Posterior vena cava (tissue), 2 donors: Measurements from ENCODE around the gene TSPYL2. TPM values are rescaled to one million over a fixed set of nuclear protein-coding genes. Genes with fewer than 3 reads are reported as not detected.

ENCODE experiments used
- DNase-seq: peaks from one replicate; pipeline ENCODE4 v3.0.0-alpha.2; 2020; ENCODE audit warnings: low spot score
- intact Hi-C, 2 donors: fragments of 100-400 bp; cut with DNase I; formaldehyde crosslinking; loops; one replicate each; pipeline versions ENCODE4 v1.14.1 to v1.14.2; 2022 to 2023
- long read RNA-seq, 2 donors: library from polyadenylated mRNA; unstranded; transcript quantifications; one replicate each; pipeline ENCODE4 v2.0.0, GENCODE V29; 2020 to 2021
- total RNA-seq, 2 donors: library from RNA; stranded (reverse); fragmentation: NEBNext Ultra II Directional; extraction: Animal tissue kit (Norgen Biotek cat#: 25700); gene quantifications; one replicate each; pipeline ENCODE4 v1.2.1, GENCODE V29; 2021
- donor health status: DM: yes; HTN: yes; CAD: no.
- donor health status: DM: yes; HTN: yes; CAD: no.

Gene TSPYL2
- total RNA-seq: 10 to 100 TPM; 59.3 to 67.9 TPM
- long read RNA-seq, donor 1, transcript TSPYL2-201 (7 exons, 2,815 nt): major isoform, 20 of 46 reads
- long read RNA-seq, donor 1, partial matches to known transcripts: 11 of 46 reads
- long read RNA-seq, donor 1, other reads (novel, unspliced or antisense): 15 of 46 reads
- long read RNA-seq, donor 2, transcript TSPYL2-201 (7 exons, 2,815 nt): major isoform, 18 of 60 reads
- long read RNA-seq, donor 2, partial matches to known transcripts: 35 of 60 reads
- long read RNA-seq, donor 2, other reads (novel, unspliced or antisense): 7 of 60 reads

GRCh38 chrX:53081925-53082772 lies at the start of gene TSPYL2:
Gene TSPYL2, plus strand, starts transcription at chrX:53082367. Its CDS starts 132 bp downstream, at chrX:53082499.
- intact Hi-C loops: no loop called here
- peak; percentile 98 for DNase-seq

GRCh38 chrX:53036149-53036548 lies 46.0 kb upstream of the TSPYL2 start:
- intact Hi-C loops: no loop called here
- no peak for DNase-seq

GRCh38 chrX:53039236-53039635 lies 42.9 kb upstream of the TSPYL2 start:
- no peak for DNase-seq
- intact Hi-C loops: no loop called here

GRCh38 chrX:53044995-53045394 lies 37.2 kb upstream of the TSPYL2 start:
- no peak for DNase-seq
- intact Hi-C loops: no loop called here

GRCh38 chrX:53047228-53047627 lies 34.9 kb upstream of the TSPYL2 start:
- intact Hi-C loops: no loop called here
- no peak for DNase-seq

GRCh38 chrX:53048169-53049126 lies 33.7 kb upstream of the TSPYL2 start, which contains the start of gene GPR173:
Gene GPR173, plus strand, starts transcription at chrX:53048789. Its CDS starts 27,833 bp downstream, at chrX:53076622.
- peak; percentile 82 for DNase-seq
- intact Hi-C loops: no loop called here

GRCh38 chrX:53049127-53049517 lies 33.0 kb upstream of the TSPYL2 start:
- intact Hi-C loops: no loop called here
- DNase-seq: no peak

- DNase-seq: no peak
- intact Hi-C loops: no loop called here
These were observed 31.3 kb upstream of the TSPYL2 start for GRCh38 chrX:53050841-53051240.

GRCh38 chrX:53055244-53055849 lies 26.8 kb upstream of the TSPYL2 start:
- no peak for DNase-seq
- intact Hi-C loops: no loop called here

GRCh38 chrX:53056292-53056691 lies 25.9 kb upstream of the TSPYL2 start:
- intact Hi-C loops: no loop called here
- DNase-seq: no peak

- intact Hi-C loops: no loop called here
These were observed 17.1 kb upstream of the TSPYL2 start for GRCh38 chrX:53065104-53065503.

GRCh38 chrX:53071064-53071463 lies 11.1 kb upstream of the TSPYL2 start:
- intact Hi-C loops: no loop called here

More at GRCh38 chrX:53065104-53065503, 17.1 kb upstream of the TSPYL2 start:
- no peak for DNase-seq

GRCh38 chrX:53071604-53072417 lies 10.4 kb upstream of the TSPYL2 start:
- peak; percentile 85 for DNase-seq
- intact Hi-C loops: no loop called here

More at GRCh38 chrX:53071064-53071463, 11.1 kb upstream of the TSPYL2 start:
- DNase-seq: no peak

- intact Hi-C loops: no loop called here
- DNase-seq: no peak
These were observed 9.6 kb upstream of the TSPYL2 start for GRCh38 chrX:53072418-53073114.

- intact Hi-C loops: no loop called here
- DNase-seq: no peak
These were observed 9.0 kb upstream of the TSPYL2 start for GRCh38 chrX:53073115-53073586.

GRCh38 chrX:53075011-53075410 lies 7.2 kb upstream of the TSPYL2 start:
- intact Hi-C loops: no loop called here
- DNase-seq: no peak

GRCh38 chrX:53076671-53077070 lies 5.5 kb upstream of the TSPYL2 start:
- no peak for DNase-seq
- intact Hi-C loops: no loop called here
